Cortex of kidney (tissue), 1 donor: Measurements from ENCODE around the gene C1orf122.

Experiments used
- DNase-seq: peaks from one replicate; lab custom pipeline; 2025; lab: John Stamatoyannopoulos, UW

The C1orf122 gene

DNA sequence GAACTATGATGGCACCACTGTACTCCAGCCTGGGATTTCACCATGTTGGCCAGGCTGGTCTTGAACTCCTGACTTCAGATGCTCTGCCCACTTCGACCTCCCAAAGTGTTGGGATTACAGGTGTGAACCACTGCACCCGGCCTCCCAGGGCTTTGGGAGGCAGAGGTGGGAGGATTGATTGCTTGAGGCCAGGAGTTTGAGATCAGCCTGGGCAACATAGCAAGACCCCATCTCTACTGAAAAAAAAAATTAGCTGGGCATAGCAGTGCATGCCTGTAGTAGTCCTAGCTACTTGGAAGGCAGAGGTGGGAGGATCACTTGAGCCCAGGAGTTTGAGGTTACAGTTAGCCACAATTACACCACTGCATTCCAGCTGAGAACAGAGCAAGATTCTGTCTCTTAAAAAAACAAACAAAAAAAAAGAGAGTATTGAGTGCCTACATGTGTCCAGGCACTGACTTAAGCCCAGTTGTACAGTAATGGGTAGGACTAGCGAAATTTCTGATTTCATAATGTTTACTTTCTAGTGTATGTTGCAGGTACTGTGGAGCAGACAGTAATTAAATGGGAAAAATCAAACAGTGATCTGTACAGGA is 9.7 kb upstream of the C1orf122 start:
- no peak for DNase-seq

DNA sequence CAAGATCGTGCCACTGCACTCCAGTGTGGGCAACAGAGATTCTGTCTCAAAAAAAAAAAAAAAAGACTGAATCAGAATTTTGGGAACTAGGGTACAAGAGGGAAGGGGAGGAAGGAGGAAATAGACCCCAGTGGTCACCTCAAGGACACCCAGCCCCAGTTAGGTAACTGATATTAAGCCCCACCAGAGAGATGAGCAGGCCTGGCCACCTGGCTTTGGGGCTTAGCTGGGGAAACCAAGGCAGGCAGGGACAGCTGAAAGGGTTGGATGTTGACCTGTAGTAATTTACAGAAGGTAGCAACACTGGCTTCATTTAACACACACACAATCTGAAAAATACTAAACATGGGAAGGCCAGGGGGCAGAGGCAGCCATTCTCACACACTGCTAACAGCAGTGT is 5.2 kb upstream of the C1orf122 start:
- DNase-seq: no peak

DNA sequence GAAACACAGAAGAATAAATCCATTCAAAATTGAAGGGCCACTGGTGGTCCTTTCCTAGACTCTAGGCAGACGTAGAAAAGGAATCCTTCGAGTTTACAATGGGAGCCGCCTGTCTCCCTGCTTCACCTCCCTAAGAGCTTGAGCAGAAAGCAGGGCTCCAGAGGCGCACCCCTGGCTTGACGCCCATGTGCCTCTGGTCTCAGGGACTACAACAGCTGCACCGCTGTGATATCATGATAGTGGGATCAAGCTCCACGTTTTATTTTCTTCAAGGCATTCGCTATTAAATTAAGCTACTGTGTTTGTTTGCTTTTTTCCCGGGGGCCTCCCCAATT is 403 bp upstream of the C1orf122 start:
- DNase-seq: no peak

DNA sequence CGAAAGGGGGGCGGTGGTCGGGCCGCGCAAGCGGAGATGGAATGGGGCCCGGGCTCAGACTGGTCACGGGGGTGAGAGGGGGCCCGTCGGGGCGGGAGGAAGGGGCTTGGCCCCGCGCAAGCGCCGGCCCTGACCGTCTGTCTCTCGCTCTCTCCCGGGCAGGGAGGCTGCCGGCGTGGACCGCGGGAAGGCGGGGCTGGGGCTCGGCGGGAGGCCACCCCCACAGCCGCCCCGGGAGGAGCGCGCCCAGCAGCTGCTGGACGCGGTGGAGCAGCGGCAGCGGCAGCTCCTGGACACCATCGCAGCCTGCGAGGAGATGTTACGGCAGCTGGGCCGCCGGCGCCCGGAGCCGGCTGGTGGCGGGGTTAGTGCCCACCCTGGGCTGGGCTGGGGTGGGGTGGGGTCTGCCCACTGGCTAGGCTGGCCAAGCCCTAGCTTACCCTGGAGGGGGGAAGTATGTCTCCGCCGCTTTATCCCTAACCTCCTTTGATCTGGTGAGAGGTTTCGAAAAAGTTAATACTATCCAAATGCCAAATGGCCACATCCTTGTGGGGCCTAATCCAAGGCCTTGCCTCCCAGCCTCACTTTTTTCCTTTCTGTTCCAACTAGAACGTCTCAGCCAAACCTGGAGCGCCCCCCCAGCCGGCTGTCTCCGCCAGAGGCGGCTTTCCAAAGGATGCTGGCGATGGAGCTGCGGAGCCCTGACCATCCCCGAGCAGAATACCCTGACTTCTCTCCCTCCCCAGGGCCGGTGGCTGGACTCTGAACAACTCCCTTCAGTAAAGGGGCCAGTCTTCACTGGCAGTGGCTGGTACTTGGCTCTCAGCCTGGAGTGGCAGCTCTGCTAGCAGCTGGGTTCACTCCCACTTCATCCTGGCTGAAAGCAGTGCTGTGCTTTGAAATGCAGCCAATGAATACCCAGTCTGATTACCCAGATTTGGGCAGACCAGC is 1.1 kb downstream of the C1orf122 start:
- DNase-seq: no peak

DNA sequence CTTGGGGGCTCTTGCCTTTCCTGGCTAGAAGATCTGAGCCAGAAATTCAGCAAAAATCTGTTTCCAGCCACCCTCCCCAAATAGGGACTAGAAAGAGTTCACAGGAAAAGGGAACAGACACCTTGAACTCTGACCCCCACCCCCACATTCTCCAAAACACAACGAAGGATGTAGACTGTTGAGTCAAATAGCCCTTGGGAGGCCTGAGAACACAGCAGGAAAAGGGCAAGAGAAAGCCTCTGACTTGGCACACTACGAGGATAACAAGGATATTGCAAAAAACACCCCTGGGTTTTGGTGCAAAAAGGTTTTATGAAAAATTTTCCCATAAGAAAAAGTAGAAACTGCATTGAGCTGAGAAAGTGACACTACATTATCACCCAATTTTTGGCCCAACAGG is 2.4 kb downstream of the C1orf122 start:
- no peak for DNase-seq

DNA sequence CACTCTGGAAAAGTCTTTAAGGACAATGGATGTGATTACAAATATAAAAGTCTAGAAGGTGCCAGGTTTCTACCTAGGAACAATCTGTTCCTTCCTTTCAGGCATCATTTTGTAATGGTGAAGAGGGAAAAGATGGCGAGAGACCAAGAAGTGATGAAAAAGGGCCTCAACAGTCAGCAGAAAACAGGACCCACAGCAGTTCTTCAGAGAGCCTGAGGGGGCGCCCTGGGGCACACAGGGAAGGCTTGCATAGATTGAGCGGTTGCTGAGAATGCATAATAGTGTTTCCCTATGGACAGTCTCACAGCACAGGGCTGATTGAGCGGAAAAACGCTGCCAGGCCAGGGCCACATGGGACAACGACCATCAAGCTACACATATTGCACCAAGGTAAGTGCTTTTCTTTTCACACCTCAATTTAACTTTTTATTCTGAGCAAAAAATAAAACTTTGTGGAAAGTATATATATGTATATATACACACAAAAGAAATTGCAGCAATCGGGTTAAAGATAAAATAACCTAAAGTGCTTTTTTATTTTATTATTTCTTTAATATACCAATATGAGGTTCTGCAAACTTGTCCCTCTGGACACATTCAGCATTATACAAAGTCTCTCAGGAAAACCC is 3.6 kb downstream of the C1orf122 start:
- no peak for DNase-seq

DNA sequence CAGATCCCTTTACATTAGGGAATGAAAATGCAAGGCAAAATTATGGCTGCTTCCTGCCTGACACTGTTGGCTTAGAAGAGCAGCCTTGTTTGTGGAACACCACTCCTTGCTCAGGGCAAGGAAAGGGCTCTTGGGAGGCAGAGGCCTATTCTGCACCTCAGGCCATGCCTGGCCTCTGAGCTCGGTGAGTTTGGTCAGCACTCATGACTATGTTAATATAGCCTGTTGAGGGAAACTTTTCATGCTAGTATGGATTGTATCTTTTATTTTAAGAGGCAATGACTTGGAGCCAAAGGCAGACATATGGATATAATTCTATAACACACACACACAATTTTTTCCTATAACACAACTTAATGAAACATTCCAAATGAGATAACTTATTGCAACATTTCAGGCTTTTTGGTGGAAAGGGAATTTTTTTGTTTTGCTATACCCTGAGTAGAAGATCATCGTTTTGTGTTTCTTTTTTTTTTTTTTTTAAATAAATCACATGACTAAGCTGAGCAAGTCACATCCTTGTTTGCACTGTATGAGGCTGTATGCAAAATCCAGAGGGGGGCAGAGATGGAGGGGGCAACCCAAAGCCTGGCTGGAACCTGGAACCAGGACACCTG is 6.0 kb downstream of the C1orf122 start:
- DNase-seq: no peak

DNA sequence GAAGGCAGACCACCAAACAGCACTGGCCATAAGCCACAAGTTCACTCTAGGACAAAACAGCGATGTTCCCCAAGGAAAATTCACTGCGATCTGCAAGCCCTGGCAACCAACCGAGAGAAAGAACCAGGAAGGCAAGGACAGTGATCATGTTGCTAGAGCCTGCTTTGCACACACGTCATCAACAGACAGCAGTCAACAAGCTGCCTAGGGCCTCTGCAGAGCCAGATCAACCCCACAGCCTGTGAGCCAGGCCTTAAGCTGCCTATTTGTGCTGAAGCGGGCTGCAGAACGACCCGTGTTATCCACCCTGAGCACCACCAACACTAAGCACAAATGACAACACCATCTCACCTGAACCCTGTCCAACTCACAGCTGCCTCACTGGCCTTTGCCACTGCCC is 6.7 kb downstream of the C1orf122 start:
- DNase-seq: no peak

DNA sequence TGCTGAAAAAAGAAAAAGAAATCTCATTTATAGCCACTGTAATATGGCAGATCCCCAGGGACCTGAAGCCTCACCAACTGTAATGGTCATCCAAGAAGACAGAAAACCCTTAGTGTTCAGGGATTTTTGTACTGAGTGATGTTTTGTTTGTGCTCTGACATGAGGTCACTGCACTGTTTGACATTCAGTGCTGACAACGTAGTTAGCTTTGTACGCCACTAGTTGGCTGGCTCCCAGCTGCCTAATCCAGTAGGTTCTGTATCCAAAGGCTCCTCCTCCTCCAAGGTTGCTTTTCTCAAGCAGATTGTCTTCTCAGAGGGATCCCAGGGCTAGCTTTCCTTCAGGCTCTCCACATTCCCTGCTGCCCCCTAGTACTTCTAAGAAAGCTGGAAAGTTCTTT is 9.9 kb downstream of the C1orf122 start:
- no peak for DNase-seq

DNA sequence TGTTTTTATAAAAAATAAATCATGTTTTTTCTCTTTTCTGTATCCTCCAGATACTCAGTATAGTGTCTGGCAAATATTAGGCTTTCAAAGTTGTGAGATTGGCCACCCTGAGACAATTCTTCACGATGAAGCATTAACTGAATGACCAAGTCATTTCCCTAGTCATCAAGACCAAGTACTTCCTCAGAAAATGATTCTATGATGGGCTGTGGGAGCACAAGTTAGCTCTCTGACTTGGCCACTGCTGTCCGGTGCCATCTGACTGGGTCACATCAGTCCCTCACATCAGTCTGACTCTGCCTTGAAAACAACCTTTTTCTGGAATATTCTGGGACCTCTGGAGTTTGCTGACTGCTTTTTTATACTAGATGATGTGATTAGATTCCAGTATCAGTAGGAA is 13.9 kb downstream of the C1orf122 start:
- DNase-seq: no peak

DNA sequence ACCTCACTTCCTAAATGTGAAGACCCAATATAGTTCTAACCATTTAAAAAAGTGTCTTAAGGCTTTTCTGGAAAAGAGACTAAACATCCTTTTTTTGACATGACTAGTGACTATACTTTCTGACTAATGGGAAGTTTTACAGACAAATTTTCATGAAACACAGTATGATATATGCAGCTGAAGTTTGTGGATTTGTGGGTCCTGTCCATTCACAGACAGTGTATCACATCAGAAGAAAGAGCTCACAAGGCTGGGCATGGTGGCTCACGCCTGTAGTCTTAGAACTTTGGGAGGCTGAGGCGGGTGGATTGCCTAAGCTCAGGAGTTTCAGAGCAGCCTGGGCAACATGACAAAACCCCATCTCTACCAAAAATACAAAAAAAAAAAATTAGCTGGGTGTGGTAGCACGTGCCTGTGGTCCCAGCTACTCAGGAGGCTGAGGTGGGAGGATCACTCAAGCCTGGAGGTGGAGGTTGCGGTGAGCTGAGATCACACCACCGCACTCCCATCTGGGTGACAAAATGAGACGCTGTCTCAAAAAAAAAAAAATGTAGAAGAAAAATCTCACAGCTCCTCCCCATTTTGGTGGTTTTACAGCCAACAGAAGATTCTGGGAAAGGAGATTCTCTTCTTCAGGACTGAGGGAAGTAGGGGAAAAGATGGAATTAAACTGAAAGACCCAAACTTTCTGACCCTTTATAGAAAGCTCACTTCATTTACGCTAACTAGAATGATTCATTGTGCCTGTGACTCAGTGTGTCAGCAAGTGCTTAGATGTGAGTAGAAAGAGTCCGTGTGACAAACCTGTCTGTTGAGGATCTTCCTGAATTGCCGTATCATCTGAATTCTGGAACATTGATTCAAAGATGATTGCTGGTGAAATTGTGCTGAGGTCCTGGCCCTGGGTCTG is 15.6 kb downstream of the C1orf122 start:
- DNase-seq: no peak

DNA sequence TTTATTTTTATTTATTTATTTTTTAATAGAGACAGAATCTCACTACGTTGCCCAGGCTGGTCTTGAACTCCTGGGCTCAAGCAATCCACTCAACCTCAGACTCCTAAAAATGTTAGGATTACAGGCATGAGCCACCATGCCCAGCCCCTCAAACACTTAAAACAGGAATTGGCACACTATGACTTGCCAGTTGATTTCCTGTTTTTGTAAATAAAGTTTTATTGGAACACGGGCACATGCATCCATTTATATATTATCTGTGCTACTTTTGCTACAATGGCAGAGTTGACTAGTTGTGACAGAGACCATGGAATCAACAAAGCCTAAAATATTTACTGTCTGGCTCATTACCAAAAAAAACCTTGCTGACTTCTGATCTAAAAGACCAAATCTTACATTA is 16.4 kb downstream of the C1orf122 start:
- no peak for DNase-seq

DNA sequence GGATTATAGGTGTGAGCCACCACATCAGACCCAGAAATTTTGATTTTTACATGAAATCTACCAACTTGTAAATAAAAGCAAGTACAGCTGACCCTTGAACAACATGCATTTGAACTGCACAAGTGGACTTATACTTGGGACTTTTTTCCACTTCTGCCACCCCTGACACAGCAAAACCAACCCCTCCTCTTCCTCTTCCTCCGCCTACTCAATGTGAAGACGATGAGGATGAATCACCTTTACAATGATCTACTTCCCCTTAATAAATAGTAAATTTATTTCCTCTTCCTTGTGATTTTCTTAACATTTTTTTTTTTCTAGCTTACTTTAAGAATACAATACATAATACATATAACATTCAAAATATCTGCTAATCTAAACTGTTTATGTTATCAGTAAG is 17.9 kb downstream of the C1orf122 start:
- no peak for DNase-seq

DNA sequence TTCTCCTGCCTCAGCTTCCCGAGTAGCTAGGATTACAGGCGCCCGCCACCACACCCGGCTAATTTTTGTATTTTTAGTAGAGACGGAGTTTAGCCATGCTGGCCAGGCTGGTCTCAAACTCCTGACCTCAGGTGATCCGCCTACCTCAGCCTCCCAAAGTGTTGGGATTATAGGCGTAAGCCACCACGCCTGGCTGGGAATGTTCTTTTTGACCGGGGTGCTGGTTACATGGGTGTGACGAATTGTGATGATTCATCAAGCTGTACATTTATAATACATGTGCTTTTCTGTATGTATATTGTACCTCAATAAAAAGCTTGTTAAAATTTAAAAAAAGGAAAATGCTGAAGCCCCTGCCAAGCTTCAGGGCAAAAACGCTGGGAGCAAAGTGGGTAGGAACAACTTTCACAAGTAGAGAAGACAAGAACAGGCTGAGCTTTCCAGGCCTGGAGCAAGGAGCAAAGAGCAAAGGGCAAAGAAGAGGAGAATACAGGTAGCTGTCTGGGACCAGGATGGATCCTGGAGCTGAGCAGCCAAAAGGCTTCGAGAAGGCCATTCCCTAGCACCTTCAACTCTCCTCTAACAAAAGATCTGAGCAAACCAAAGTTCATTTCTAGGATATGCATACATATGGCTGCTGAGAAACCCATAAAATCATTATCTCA is 21.0 kb downstream of the C1orf122 start:
- DNase-seq: no peak

DNA sequence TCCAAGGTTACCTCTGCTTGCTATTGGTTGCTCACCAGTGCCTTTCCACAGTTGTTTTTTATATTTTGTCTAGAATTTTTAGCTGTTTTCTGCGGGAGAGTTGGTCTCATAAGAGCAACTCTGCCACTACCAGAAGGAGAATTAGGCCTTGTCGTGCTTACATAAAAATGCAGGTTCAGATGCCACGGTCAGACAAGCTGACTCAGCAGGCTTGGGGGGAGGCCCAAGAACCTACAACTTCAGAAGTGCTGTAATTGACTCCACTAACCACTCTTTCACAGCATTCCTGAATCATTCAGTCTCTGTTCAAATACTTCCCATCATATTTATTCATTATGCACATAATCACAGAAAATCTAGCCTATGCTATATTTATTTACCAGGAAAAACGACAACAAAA is 23.5 kb downstream of the C1orf122 start:
- DNase-seq: no peak

DNA sequence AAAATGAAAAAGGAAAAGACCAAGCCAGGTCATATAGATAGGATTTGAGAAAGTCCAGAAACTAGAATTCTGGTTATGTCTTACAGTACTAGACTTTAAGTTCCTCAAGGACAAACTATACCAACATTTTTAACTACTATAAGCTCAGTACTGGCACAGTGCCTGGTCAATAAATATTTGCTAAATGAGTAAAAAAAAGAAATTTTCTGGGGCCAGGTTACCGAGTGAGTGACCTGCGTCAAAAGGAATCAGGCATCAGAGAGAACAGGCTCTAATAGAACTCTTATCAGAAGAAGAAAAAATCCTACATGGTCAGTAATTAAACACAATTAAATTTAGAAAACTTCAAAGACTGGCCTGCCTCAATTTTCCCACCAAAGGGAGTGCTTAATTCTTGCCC is 24.2 kb downstream of the C1orf122 start:
- no peak for DNase-seq

DNA sequence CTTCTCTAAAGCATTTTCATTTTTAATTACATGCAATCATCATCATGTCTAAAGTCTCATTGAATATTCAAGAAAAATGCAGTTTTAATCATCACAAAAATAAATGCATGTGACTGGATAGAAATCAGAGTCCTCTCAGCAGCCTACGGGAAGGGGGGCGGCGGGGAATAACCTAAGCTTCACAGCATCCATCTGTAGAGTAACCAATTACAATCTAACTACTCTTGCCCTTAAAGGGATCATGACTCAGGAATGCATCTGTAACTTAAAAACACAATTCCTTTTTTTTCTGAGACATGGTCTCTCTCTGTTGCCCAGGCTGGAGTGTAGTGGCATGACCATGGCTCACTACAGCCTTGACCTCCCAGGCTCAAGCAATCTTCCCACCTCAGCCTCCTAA is 29.2 kb downstream of the C1orf122 start:
- no peak for DNase-seq

DNA sequence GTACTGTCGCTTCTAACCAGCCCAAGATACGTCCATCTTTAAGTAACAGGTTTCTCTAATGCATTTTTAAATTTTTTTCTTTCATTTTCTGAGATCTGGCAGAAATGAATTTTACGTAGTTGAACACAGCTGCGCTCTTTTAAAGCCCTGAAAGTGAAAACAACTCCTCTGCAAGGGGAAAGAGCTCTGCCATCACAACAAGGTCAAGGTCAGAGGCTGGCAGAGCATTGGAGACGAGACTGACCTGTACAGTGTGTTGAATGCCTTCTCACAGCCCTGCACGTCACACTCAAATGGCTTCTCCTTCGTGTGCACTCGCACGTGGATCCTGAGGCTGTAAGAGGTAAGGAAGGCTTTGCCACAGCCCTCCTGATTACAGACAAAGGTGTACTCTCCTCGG is 32.1 kb downstream of the C1orf122 start:
- DNase-seq: no peak

DNA sequence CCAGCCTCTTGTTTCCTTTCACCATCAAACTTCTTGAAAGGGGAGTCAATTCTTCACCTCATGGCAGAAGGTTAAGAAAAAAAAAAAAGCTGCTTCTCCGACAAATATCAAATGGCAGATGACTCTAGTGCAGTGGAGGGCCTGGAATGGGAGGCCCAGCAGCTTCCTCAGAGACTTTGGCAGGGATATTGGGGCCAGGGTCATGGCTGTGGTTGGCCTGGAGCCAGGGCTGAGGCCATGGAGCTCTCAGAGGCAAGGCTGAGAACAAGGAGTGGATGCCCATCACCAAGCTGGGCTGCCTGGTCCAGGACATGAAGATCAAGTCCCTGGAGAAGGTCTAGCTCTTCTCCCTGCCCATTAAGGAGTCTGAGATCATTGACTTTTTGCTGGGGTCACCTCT is 33.1 kb downstream of the C1orf122 start:
- DNase-seq: no peak

DNA sequence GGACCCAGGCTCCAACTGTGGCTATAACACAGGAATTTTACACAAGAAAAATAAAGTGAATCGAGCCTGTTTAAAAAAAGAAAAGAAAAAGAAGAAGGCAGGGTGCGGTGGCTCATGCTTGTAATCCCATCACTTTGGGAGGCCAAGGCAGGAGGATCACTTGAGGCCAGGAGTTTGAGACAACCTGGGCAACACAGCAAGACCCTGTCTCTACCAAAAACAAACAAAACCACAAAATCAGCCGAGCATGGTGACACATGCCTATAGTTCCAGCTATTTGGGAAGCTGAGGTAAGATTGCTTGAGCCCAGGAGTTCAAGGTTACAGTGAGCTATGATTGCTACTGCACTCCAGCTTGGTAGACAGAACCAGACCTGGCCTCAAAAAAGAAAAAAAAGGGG is 34.1 kb downstream of the C1orf122 start:
- DNase-seq: no peak

DNA sequence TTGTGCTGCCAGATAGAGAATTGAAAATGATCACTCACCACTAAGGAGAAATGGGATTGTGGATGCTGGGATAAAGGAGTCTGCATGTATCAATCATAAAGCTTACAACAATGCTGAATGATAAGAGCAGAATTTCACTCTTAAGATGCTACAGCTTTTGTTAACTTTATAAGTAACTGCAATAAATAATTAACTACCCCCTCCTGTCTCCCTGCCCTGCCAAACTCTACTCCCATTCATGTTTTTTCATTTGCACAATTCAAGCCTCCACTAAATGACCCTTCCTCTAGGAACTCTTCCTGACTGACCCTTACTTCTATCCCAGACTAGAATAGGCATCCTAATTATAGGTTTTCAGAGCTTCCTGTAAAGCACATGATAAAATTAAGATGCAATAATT is 36.9 kb downstream of the C1orf122 start:
- no peak for DNase-seq
